ENCODE data around the gene DCP1A.

DNA sequence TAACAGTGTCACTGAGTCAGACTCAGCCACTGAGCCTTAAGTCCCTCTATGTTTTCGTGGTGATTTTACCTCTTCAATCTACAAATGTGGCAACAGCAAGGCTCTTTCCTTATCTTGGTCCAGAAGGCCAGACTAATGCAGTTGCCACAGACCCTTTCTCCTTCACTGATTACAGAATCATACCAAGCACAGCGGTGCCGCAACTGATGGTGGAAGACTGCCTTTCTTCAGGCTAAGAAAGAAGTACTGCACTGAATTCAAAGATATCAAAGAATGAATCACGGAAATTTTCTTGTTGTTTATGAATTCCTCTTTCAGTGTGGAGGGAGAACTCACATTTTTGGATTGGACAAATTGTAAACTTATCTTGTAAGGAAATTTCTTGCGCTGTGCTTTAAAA lies 18.6 kb downstream of the DCP1A start:
- TF ChIP-seq ARNTL (CRISPR knock-in tag; IDR thresholded peaks at IDR 0.05; ENCODE audit: borderline replicate concordance, low read depth) (no peak), TOX (CRISPR knock-in tag; IDR thresholded peaks at IDR 0.05; ENCODE audit: borderline replicate concordance) (no peak), ZNF565 (CRISPR knock-in tag; conservative IDR thresholded peaks at IDR 0.05; ENCODE audit: low read depth) (no peak), PPARA (CRISPR knock-in tag; IDR thresholded peaks at IDR 0.05; ENCODE audit: borderline replicate concordance) (no peak), BACH2 (CRISPR knock-in tag; IDR thresholded peaks at IDR 0.05; ENCODE audit: borderline replicate concordance) (no peak), RARB (CRISPR knock-in tag; IDR thresholded peaks at IDR 0.05) (no peak), ZC3H10 (CRISPR knock-in tag; IDR thresholded peaks at IDR 0.05) (no peak), ZFP30 (CRISPR knock-in tag; IDR thresholded peaks at IDR 0.05) (no peak), SNAI2 (CRISPR knock-in tag; IDR thresholded peaks at IDR 0.05) (no peak)
- TF ChIP-seq, protein P1, sequence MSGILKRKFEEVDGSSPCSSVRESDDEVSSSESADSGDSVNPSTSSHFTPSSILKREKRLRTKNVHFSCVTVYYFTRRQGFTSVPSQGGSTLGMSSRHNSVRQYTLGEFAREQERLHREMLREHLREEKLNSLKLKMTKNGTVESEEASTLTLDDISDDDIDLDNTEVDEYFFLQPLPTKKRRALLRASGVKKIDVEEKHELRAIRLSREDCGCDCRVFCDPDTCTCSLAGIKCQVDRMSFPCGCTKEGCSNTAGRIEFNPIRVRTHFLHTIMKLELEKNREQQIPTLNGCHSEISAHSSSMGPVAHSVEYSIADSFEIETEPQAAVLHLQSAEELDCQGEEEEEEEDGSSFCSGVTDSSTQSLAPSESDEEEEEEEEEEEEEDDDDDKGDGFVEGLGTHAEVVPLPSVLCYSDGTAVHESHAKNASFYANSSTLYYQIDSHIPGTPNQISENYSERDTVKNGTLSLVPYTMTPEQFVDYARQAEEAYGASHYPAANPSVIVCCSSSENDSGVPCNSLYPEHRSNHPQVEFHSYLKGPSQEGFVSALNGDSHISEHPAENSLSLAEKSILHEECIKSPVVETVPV (CRISPR knock-in tag; IDR thresholded peaks at IDR 0.05) = no peak
